Measurements from ENCODE around the gene ELL2. TPM values are rescaled to one million over a fixed set of nuclear protein-coding genes. Genes with fewer than 3 reads are reported as not detected.

ELL2 gene
- total and polyA plus RNA-seq, 2 of the 13 experiments (the other 11 are each of a cell fraction or from before 2014, with no cell fraction given) = 78.9 to 97.1 TPM

DNA sequence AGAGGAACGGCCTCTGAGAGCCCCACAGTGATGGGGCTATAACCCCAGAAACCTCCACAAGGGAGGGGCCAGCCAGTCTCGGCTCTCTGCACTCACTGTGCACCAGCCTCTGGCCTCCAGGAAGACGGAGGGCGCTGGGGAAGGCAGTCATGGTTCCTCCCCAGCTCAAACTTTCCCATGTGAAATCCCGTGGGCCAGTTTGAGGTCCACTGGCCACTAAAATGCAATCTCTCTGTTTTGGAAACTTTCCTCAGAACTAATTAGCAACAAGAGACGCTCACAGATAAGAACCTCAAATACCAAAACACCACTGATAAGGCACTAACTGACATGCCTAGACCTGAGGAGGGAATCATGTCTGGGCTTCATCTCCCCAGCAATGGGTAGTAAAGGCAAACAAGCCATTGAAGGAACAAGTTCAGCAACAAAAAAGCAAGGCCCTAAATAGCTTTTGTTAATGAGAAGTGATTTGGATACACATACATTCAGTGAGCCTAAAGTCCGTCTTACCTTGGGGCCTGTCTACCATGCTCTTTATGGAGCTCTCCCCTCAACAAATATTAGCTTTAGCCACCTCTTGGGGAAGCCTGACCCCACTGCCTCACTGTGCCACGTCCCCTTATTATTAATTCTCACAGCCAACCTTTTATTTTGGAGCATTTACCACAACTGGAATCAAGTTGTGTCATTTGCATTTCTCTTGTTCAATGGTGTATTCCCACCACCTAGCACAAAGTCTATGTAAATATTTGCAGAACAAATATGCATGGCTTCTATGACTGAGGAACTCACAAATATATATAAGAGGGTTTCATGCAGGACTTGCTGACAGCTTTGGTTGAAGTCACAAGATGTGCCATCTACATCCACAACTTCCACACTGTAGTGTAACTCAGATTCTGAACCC lies 83.0 kb downstream of the ELL2 start (continued):
- TF ChIP-seq ZNF460 (CRISPR knock-in tag; IDR thresholded peaks at IDR 0.05; ENCODE audit: borderline replicate concordance) = no peak
- TF ChIP-seq MXI1 (IDR thresholded peaks at IDR 0.05; ENCODE audit: borderline replicate concordance, low read depth, low read length) = 0 out of 3 replicates have a peak, but pooled peaks have one; percentile 10
- TF ChIP-seq, protein P1, sequence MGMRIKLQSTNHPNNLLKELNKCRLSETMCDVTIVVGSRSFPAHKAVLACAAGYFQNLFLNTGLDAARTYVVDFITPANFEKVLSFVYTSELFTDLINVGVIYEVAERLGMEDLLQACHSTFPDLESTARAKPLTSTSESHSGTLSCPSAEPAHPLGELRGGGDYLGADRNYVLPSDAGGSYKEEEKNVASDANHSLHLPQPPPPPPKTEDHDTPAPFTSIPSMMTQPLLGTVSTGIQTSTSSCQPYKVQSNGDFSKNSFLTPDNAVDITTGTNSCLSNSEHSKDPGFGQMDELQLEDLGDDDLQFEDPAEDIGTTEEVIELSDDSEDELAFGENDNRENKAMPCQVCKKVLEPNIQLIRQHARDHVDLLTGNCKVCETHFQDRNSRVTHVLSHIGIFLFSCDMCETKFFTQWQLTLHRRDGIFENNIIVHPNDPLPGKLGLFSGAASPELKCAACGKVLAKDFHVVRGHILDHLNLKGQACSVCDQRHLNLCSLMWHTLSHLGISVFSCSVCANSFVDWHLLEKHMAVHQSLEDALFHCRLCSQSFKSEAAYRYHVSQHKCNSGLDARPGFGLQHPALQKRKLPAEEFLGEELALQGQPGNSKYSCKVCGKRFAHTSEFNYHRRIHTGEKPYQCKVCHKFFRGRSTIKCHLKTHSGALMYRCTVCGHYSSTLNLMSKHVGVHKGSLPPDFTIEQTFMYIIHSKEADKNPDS (CRISPR knock-in tag; IDR thresholded peaks at IDR 0.05) = no peak
- TF ChIP-seq, protein P2, sequence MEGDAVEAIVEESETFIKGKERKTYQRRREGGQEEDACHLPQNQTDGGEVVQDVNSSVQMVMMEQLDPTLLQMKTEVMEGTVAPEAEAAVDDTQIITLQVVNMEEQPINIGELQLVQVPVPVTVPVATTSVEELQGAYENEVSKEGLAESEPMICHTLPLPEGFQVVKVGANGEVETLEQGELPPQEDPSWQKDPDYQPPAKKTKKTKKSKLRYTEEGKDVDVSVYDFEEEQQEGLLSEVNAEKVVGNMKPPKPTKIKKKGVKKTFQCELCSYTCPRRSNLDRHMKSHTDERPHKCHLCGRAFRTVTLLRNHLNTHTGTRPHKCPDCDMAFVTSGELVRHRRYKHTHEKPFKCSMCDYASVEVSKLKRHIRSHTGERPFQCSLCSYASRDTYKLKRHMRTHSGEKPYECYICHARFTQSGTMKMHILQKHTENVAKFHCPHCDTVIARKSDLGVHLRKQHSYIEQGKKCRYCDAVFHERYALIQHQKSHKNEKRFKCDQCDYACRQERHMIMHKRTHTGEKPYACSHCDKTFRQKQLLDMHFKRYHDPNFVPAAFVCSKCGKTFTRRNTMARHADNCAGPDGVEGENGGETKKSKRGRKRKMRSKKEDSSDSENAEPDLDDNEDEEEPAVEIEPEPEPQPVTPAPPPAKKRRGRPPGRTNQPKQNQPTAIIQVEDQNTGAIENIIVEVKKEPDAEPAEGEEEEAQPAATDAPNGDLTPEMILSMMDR (CRISPR knock-in tag; IDR thresholded peaks at IDR 0.05) = peak; percentile 19; the same call in 1 of the 2 replicates
- TF ChIP-seq, protein P3, sequence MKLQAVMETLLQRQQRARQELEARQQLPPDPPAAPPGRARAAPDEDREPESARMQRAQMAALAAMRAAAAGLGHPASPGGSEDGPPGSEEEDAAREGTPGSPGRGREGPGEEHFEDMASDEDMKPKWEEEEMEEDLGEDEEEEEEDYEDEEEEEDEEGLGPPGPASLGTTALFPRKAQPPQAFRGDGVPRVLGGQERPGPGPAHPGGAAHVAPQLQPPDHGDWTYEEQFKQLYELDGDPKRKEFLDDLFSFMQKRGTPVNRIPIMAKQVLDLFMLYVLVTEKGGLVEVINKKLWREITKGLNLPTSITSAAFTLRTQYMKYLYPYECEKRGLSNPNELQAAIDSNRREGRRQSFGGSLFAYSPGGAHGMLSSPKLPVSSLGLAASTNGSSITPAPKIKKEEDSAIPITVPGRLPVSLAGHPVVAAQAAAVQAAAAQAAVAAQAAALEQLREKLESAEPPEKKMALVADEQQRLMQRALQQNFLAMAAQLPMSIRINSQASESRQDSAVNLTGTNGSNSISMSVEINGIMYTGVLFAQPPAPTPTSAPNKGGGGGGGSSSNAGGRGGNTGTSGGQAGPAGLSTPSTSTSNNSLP (IDR thresholded peaks at IDR 0.05; ENCODE audit: low read depth, low read length) = peak; percentile 86
- TF ChIP-seq ZKSCAN5 (CRISPR knock-in tag; IDR thresholded peaks at IDR 0.05) = no peak
- no peak for TF ChIP-seq ZNF775 (CRISPR knock-in tag; IDR thresholded peaks at IDR 0.05; ENCODE audit: borderline replicate concordance)
- TF ChIP-seq, protein P4, sequence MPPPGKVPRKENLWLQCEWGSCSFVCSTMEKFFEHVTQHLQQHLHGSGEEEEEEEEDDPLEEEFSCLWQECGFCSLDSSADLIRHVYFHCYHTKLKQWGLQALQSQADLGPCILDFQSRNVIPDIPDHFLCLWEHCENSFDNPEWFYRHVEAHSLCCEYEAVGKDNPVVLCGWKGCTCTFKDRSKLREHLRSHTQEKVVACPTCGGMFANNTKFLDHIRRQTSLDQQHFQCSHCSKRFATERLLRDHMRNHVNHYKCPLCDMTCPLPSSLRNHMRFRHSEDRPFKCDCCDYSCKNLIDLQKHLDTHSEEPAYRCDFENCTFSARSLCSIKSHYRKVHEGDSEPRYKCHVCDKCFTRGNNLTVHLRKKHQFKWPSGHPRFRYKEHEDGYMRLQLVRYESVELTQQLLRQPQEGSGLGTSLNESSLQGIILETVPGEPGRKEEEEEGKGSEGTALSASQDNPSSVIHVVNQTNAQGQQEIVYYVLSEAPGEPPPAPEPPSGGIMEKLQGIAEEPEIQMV (CRISPR knock-in tag; IDR thresholded peaks at IDR 0.05; ENCODE audit: low read depth) = no peak
- TF ChIP-seq SMAD3 (CRISPR knock-in tag; IDR thresholded peaks at IDR 0.05) = peak; percentile 58; the same call in 1 of the 2 replicates
- TF ChIP-seq SP4 (CRISPR knock-in tag; IDR thresholded peaks at IDR 0.05) = no peak
- TF ChIP-seq ZNF598 (CRISPR knock-in tag; IDR thresholded peaks at IDR 0.05; ENCODE audit: borderline replicate concordance) = no peak
- TF ChIP-seq, protein P5, sequence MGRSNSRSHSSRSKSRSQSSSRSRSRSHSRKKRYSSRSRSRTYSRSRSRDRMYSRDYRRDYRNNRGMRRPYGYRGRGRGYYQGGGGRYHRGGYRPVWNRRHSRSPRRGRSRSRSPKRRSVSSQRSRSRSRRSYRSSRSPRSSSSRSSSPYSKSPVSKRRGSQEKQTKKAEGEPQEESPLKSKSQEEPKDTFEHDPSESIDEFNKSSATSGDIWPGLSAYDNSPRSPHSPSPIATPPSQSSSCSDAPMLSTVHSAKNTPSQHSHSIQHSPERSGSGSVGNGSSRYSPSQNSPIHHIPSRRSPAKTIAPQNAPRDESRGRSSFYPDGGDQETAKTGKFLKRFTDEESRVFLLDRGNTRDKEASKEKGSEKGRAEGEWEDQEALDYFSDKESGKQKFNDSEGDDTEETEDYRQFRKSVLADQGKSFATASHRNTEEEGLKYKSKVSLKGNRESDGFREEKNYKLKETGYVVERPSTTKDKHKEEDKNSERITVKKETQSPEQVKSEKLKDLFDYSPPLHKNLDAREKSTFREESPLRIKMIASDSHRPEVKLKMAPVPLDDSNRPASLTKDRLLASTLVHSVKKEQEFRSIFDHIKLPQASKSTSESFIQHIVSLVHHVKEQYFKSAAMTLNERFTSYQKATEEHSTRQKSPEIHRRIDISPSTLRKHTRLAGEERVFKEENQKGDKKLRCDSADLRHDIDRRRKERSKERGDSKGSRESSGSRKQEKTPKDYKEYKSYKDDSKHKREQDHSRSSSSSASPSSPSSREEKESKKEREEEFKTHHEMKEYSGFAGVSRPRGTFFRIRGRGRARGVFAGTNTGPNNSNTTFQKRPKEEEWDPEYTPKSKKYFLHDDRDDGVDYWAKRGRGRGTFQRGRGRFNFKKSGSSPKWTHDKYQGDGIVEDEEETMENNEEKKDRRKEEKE (IDR thresholded peaks at IDR 0.05) = no peak
- TF ChIP-seq, protein P6, sequence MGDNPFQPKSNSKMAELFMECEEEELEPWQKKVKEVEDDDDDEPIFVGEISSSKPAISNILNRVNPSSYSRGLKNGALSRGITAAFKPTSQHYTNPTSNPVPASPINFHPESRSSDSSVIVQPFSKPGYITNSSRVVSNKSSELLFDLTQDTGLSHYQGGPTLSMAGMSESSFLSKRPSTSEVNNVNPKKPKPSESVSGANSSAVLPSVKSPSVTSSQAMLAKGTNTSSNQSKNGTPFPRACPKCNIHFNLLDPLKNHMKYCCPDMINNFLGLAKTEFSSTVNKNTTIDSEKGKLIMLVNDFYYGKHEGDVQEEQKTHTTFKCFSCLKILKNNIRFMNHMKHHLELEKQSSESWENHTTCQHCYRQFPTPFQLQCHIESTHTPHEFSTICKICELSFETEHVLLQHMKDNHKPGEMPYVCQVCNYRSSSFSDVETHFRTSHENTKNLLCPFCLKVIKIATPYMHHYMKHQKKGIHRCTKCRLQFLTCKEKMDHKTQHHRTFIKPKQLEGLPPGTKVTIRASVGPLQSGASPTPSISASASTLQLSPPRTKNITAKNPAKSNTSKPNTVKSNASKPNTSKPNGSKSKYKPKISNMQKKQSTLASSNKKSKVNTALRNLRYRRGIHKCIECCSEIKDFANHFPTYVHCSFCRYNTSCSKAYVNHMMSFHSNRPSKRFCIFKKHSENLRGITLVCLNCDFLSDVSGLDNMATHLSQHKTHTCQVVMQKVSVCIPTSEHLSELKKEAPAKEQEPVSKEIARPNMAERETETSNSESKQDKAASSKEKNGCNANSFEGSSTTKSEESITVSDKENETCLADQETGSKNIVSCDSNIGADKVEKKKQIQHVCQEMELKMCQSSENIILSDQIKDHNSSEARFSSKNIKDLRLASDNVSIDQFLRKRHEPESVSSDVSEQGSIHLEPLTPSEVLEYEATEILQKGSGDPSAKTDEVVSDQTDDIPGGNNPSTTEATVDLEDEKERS (CRISPR knock-in tag; IDR thresholded peaks at IDR 0.05) = peak; percentile 60; the same call in 1 of the 2 replicates

Measured in HepG2 (cell line).